GM23248 (cell line): Measurements from ENCODE around the gene ALG13. TPM values are rescaled to one million over a fixed set of nuclear protein-coding genes. Genes with fewer than 3 reads are reported as not detected.

Source experiments
- DNase-seq: peaks from one replicate; pipeline ENCODE4 v3.0.0-alpha.2; 2015
- H2AFZ ChIP-seq: fragments of 200-600 bp; sonication (generic); 2 replicates; pipeline ENCODE4 v1.6.1; 2016; ENCODE audit warnings: antibody characterized with exemption
- H3F3A ChIP-seq: fragments of 200-600 bp; sonication (generic); 2 replicates; pipeline ENCODE4 v1.6.1; 2016; ENCODE audit warnings: mild to moderate bottlenecking, antibody characterized with exemption, mixed run types; ENCODE audit not compliant: insufficient read depth
- H3K27ac ChIP-seq: fragments of 200-600 bp; sonication (generic); 2 replicates; pipeline ENCODE4 v1.5.1; 2016; ENCODE audit warnings: mild to moderate bottlenecking
- H3K27me3 ChIP-seq: fragments of 200-600 bp; sonication (generic); replicated peaks from 2 replicates; pipeline ENCODE4 v1.6.1; 2016; ENCODE audit warnings: mild to moderate bottlenecking; ENCODE audit not compliant: insufficient read depth
- H3K36me3 ChIP-seq: fragments of 200-600 bp; sonication (generic); 2 replicates; pipeline ENCODE4 v1.6.1; 2016; ENCODE audit warnings: low read depth, mild to moderate bottlenecking
- H3K4me1 ChIP-seq: fragments of 200-600 bp; sonication (generic); 2 replicates; pipeline ENCODE4 v1.6.1; 2016; ENCODE audit warnings: mild to moderate bottlenecking; ENCODE audit not compliant: insufficient read depth
- H3K4me2 ChIP-seq: fragments of 200-600 bp; sonication (generic); one replicate; pipeline ENCODE4 v1.6.1; 2016; ENCODE audit warnings: mild to moderate bottlenecking; ENCODE audit not compliant: unreplicated experiment
- H3K4me3 ChIP-seq: fragments of 200-600 bp; sonication (generic); 2 replicates; pipeline ENCODE4 v1.5.1; 2016; ENCODE audit warnings: mild to moderate bottlenecking
- H3K79me2 ChIP-seq: fragments of 200-600 bp; sonication (generic); 2 replicates; pipeline ENCODE4 v1.6.1; 2016; ENCODE audit warnings: mild to moderate bottlenecking; ENCODE audit not compliant: insufficient read depth
- H3K9ac ChIP-seq: fragments of 200-600 bp; sonication (generic); 2 replicates; pipeline ENCODE4 v1.6.1; 2016; ENCODE audit warnings: mild to moderate bottlenecking
- H3K9me2 ChIP-seq: fragments of 200-600 bp; sonication (generic); 2 replicates; pipeline ENCODE4 v1.6.1; 2016; ENCODE audit warnings: mixed run types, mild to moderate bottlenecking, moderate library complexity; ENCODE audit not compliant: insufficient read depth
- H3K9me3 ChIP-seq: fragments of 200-600 bp; sonication (generic); one replicate; pipeline ENCODE4 v1.6.1; 2017; ENCODE audit warnings: low read depth
- H4K20me1 ChIP-seq: fragments of 200-600 bp; sonication (generic); 2 replicates; pipeline ENCODE4 v1.6.0; 2016; ENCODE audit not compliant: insufficient read depth
- EZH2 ChIP-seq: fragments of 200-600 bp; sonication (generic); IDR thresholded peaks from 2 replicates; pipeline ENCODE4 v1.6.1; 2018; ENCODE audit warnings: antibody characterized with exemption, mild to moderate bottlenecking; ENCODE audit not compliant: insufficient read depth, poor library complexity, severe bottlenecking
- EZH2phosphoT487 ChIP-seq: fragments of 200-600 bp; sonication (generic); IDR thresholded peaks from 2 replicates; pipeline ENCODE4 v1.6.1; 2018; ENCODE audit warnings: antibody characterized with exemption, moderate library complexity, mild to moderate bottlenecking, low read depth; ENCODE audit not compliant: insufficient read depth
- WGBS, 2 experiments: methylation state at CpG; one replicate each; pipeline ENCODE4 v1.1.6; 2015 to 2017; ENCODE audit warnings: low lambda C conversion rate in 2 of 2, low coverage in 1 of 2; ENCODE audit errors: missing lambda C conversion rate in 2 of 2; 5-methylcytosine and 5-hydroxymethylcytosine counted together
- in situ Hi-C: fragments of 300-500 bp; cut with MboI; formaldehyde crosslinking; loops from 2 replicates; pipeline ENCODE4 v1.15.0; 2020
- polyA plus RNA-seq: library from polyadenylated mRNA; unstranded; fragments of >200 nt; fragmentation: Nextera tagmentation; extraction: Ambion mirVana; gene quantifications from 2 replicates; pipeline ENCODE4 v1.2.1, GENCODE V29; 2016
- total RNA-seq: library from RNA; depleted of rRNA; stranded (reverse); fragments of >200 nt; shearing (Covaris generic); gene quantifications from 2 replicates; pipeline ENCODE4 v1.2.3, GENCODE V29; 2014

Gene ALG13
- total and polyA plus RNA-seq, 2 experiments from 2014 or later: 32.3 to 34.4 TPM

- Histone ChIP-seq H3K27ac (no peak overlapping the region), H3K9me2 (no peaks in the 10 kb centered on the region), H3K9ac (no peak overlapping the region), H2AFZ (no peak overlapping the region), H3K79me2 (no peaks in the 10 kb centered on the region), H3F3A (no peaks in the 10 kb centered on the region), H3K4me2 (no peak overlapping the region), H3K27me3 (no peaks in the 10 kb centered on the region), H3K9me3 (no peaks in the 10 kb centered on the region), H3K36me3 (no peaks in the 10 kb centered on the region; the same call in 1 of the 2 replicates), H4K20me1 (no peaks in the 10 kb centered on the region), H3K4me3 (no peak overlapping the region), H3K4me1 (no peaks in the 10 kb centered on the region)
- WGBS, 2 experiments: 97% methylated on average over 7 of the region's 7 CpGs
- DNase-seq: no peak
- TF ChIP-seq EZH2phosphoT487 (no peak), EZH2 (no peak)
- in situ Hi-C loops: no loop called here
Observed at GRCh38 chrX:111695297-111695880, 14.4 kb downstream of the ALG13 start.

GRCh38 chrX:111719426-111720210 lies 38.6 kb downstream of the ALG13 start:
- no peak overlapping the region for H3K4me3 ChIP-seq
- in situ Hi-C loops: no loop called here

GRCh38 chrX:111728096-111728495 lies 47.1 kb downstream of the ALG13 start:
- peak; percentile 29 for DNase-seq
- H3K9ac ChIP-seq: no peak overlapping the region
- no peaks in the 10 kb centered on the region for H3K27me3 ChIP-seq
- H3K4me1 ChIP-seq: peaks cover 4% of the 10 kb centered on the region; the same call in 1 of the 2 replicates
- H3F3A ChIP-seq: no peaks in the 10 kb centered on the region
- 95 to 96% methylated on average over 2 of the region's 2 CpGs for WGBS, 2 experiments
- no peak overlapping the region for H3K27ac ChIP-seq
- no peaks in the 10 kb centered on the region for H3K9me3 ChIP-seq
- peaks cover 15% of the 10 kb centered on the region; the same call in 1 of the 2 replicates for H3K36me3 ChIP-seq
- H3K4me3 ChIP-seq: no peak overlapping the region
- H2AFZ ChIP-seq: no peak overlapping the region
- TF ChIP-seq EZH2phosphoT487 (no peak), EZH2 (no peak)
- H4K20me1 ChIP-seq: no peaks in the 10 kb centered on the region
- no peaks in the 10 kb centered on the region for H3K9me2 ChIP-seq
- H3K79me2 ChIP-seq: no peaks in the 10 kb centered on the region; the same call in 1 of the 2 replicates
- in situ Hi-C loops: no loop called here
- H3K4me2 ChIP-seq: no peak overlapping the region

More at GRCh38 chrX:111719426-111720210, 38.6 kb downstream of the ALG13 start:
- H2AFZ ChIP-seq: no peak overlapping the region
- H3K9me2 ChIP-seq: no peaks in the 10 kb centered on the region
- no peak overlapping the region for H3K9ac ChIP-seq
- peak; percentile 14 for DNase-seq
- WGBS, 2 experiments: 72 to 79% methylated on average over 5 of the region's 5 CpGs
- no peak overlapping the region for H3K4me2 ChIP-seq
- no peaks in the 10 kb centered on the region for H3K79me2 ChIP-seq
- no peak for TF ChIP-seq EZH2phosphoT487
- TF ChIP-seq EZH2: no peak
- H3K9me3 ChIP-seq: no peaks in the 10 kb centered on the region
- no peaks in the 10 kb centered on the region for H3K27me3 ChIP-seq
- no peaks in the 10 kb centered on the region for H3K4me1 ChIP-seq
- no peak overlapping the region for H3K27ac ChIP-seq
- H3F3A ChIP-seq: no peaks in the 10 kb centered on the region
- H3K36me3 ChIP-seq: no peaks in the 10 kb centered on the region; the same call in 1 of the 2 replicates
- no peaks in the 10 kb centered on the region for H4K20me1 ChIP-seq

GRCh38 chrX:111731351-111731750 lies 50.4 kb downstream of the ALG13 start:
- H4K20me1 ChIP-seq: no peaks in the 10 kb centered on the region
- no peak overlapping the region for H3K4me3 ChIP-seq
- 71 to 75% methylated on average over 4 of the region's 4 CpGs for WGBS, 2 experiments
- no peak overlapping the region for H3K4me2 ChIP-seq
- in situ Hi-C loops: no loop called here
- H3K9me3 ChIP-seq: no peaks in the 10 kb centered on the region
- H3K79me2 ChIP-seq: no peaks in the 10 kb centered on the region; the same call in 1 of the 2 replicates
- H3K9me2 ChIP-seq: no peaks in the 10 kb centered on the region
- TF ChIP-seq EZH2: no peak
- TF ChIP-seq EZH2phosphoT487: no peak
- no peaks in the 10 kb centered on the region for H3K27me3 ChIP-seq
- H2AFZ ChIP-seq: no peak overlapping the region
- no peak for DNase-seq
- no peak overlapping the region for H3K27ac ChIP-seq
- H3F3A ChIP-seq: no peaks in the 10 kb centered on the region
- peaks cover 24% of the 10 kb centered on the region; the same call in 1 of the 2 replicates for H3K36me3 ChIP-seq
- peaks cover 4% of the 10 kb centered on the region; the same call in 1 of the 2 replicates for H3K4me1 ChIP-seq
- no peak overlapping the region for H3K9ac ChIP-seq
